Esophagus muscularis mucosa (tissue), 3 donors: Measurements from ENCODE around the gene AHCY.

Experiments
- POLR2A ChIP-seq: fragments of 450-650 bp; IDR thresholded peaks from one replicate; pipeline ENCODE4 v1.6.1; 2017; ENCODE audit warnings: antibody characterized with exemption, moderate library complexity, mild to moderate bottlenecking, low read depth
- POLR2AphosphoS5 ChIP-seq, 2 donors: sonication (generic); formaldehyde crosslinking; IDR thresholded peaks; one replicate each; pipeline ENCODE4 v1.6.1; 2017; ENCODE audit warnings: antibody characterized with exemption in 2 of 2
- TF ChIP-seq, protein P1 (sequence below), 3 experiments: fragments of 200-600 bp in 2 of 3; fragments of 450-650 bp in 1 of 3; sonication (generic) in 2 of 3; IDR thresholded peaks; one replicate each; pipeline ENCODE4 v1.5.1; 2017 to 2019; ENCODE audit warnings: antibody characterized with exemption in 3 of 3, mild to moderate bottlenecking in 2 of 3, moderate library complexity in 1 of 3

GRCh38 chr20:34283844-34284243, 19.3 kb downstream of the AHCY start:
- TF ChIP-seq, protein P1, sequence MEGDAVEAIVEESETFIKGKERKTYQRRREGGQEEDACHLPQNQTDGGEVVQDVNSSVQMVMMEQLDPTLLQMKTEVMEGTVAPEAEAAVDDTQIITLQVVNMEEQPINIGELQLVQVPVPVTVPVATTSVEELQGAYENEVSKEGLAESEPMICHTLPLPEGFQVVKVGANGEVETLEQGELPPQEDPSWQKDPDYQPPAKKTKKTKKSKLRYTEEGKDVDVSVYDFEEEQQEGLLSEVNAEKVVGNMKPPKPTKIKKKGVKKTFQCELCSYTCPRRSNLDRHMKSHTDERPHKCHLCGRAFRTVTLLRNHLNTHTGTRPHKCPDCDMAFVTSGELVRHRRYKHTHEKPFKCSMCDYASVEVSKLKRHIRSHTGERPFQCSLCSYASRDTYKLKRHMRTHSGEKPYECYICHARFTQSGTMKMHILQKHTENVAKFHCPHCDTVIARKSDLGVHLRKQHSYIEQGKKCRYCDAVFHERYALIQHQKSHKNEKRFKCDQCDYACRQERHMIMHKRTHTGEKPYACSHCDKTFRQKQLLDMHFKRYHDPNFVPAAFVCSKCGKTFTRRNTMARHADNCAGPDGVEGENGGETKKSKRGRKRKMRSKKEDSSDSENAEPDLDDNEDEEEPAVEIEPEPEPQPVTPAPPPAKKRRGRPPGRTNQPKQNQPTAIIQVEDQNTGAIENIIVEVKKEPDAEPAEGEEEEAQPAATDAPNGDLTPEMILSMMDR (IDR thresholded peaks at IDR 0.05) = no peak
- TF ChIP-seq POLR2AphosphoS5 (IDR thresholded peaks at IDR 0.05) (no peak), POLR2A (no peak)
